HFF-Myc (cell line): Measurements from ENCODE around the gene CD44.

Source experiments
- DNase-seq: peaks from one replicate; pipeline ENCODE4 v3.0.0-alpha.2; 2011; ENCODE audit warnings: low read depth; ENCODE audit errors: extremely low read depth
- H3K4me3 ChIP-seq: replicated peaks from 2 replicates; pipeline ENCODE4 v1.5.1; 2011; ENCODE audit warnings: low read depth, mild to moderate bottlenecking, control low read depth, low read length
- TF ChIP-seq, protein P1 (sequence below): IDR thresholded peaks from 2 replicates; pipeline ENCODE4 v1.5.1; 2012; ENCODE audit warnings: mild to moderate bottlenecking, low read depth, low read length, control low read depth; ENCODE audit errors: missing control alignments

Gene CD44

DNA sequence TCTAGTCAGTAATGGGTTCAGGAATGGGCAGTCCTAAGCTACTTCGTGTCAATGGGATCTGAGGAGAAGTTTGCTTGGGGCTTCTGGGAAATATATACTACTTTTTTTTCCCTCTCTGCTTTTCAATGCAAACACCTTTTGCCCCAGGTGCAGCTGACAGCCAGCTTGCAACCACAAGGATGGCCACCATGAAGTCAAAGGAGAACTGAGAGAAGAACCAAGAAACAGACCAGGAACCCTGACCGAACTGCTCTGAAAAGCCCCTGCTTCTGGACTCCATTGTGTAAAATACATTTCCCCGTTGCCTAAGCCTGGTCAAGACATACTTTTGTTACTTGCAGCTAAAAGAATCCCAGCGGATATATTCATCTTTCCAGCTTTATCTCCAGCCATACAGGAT is 20.1 kb upstream of the CD44 start:
- TF ChIP-seq, protein P1, sequence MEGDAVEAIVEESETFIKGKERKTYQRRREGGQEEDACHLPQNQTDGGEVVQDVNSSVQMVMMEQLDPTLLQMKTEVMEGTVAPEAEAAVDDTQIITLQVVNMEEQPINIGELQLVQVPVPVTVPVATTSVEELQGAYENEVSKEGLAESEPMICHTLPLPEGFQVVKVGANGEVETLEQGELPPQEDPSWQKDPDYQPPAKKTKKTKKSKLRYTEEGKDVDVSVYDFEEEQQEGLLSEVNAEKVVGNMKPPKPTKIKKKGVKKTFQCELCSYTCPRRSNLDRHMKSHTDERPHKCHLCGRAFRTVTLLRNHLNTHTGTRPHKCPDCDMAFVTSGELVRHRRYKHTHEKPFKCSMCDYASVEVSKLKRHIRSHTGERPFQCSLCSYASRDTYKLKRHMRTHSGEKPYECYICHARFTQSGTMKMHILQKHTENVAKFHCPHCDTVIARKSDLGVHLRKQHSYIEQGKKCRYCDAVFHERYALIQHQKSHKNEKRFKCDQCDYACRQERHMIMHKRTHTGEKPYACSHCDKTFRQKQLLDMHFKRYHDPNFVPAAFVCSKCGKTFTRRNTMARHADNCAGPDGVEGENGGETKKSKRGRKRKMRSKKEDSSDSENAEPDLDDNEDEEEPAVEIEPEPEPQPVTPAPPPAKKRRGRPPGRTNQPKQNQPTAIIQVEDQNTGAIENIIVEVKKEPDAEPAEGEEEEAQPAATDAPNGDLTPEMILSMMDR: no peak
- no peak for DNase-seq
- no peak overlapping the region for H3K4me3 ChIP-seq

DNA sequence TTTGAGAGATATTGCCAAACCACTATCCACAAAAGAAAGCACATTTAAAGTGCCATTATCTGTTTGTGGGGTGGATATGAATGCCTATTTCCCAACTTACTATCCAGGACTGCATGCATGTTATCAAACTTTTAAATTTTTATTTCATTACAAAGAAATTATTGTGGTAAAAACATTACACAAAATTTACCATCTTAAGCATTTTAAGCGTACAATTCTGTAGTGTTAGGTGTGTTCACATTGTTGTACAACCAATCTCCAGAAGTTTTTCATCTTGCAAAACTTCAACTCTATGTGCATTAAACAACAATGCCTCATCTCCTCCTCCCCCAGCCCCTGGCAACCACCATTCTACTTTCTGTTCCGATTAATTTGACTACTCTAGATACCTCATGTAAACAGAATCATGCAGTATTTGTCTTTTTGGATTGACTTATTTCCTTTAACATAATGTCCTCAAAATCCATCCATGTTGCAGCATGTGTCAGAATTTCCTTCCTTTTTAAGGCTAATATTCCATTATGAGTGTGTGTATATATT is 17.6 kb upstream of the CD44 start:
- TF ChIP-seq, protein P1: no peak
- H3K4me3 ChIP-seq: no peak overlapping the region
- no peak for DNase-seq

DNA sequence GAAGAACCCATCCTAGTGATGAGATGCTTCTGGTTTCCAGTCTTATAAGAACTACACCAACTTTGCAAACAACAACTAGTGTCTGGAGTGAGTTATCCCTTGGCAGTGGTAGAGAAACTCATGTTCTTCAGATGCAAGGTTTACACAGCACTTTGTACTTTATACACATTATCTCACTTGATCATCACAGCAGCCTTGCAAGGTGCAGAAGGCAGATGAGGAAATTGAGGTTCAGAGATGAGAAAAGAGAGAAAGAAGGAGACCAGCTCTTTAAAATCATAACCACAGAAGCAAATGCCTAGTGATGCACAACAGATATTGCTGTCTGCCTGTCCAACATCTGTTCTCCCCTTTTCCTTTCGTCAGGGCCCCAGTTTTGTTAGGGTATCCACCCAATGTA is 16.7 kb upstream of the CD44 start:
- TF ChIP-seq, protein P1: no peak
- no peak overlapping the region for H3K4me3 ChIP-seq
- no peak for DNase-seq

DNA sequence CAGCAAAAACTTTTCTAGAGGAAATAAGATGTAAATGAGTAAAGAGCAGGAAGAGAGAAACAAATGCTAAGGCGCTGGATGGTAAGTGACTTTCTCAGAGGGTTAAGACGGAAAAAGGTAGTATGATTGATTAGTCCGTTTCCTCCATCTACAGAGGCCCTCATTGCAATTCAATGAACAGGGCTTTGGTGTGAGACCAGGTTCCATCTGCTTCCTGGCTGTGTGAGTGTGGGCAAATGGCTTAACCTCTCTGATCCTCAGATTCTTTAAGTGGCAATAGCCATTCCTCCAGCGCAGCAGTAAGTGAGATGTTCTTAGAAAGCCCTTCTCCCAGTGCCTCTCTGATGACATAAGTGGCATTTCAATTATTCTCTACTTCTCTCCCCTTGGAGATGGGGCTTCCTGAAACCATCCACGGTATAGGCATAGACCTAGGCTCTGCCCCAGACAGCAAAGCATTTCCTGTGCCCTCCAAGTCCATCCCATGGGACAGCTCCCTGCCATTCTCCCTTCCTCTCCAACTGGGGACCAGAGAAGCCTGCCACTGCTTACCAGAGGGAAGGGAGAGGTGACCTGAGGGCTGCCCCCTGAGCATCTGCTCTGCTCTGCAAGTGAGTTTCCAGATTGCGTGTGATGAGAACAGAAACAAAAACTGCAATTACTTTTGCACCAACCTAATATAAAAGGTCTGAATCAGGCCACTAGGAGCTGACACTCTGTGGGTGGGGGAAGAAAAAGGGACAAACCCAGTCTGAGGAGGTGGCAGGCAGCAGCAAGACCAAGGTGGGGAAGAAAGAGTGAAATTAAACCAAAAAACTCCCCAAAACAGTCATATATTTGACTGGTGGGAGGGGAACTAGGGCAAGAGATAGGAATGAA is 12.7 kb upstream of the CD44 start:
- no peak for DNase-seq
- H3K4me3 ChIP-seq: no peak overlapping the region
- TF ChIP-seq, protein P1: no peak

DNA sequence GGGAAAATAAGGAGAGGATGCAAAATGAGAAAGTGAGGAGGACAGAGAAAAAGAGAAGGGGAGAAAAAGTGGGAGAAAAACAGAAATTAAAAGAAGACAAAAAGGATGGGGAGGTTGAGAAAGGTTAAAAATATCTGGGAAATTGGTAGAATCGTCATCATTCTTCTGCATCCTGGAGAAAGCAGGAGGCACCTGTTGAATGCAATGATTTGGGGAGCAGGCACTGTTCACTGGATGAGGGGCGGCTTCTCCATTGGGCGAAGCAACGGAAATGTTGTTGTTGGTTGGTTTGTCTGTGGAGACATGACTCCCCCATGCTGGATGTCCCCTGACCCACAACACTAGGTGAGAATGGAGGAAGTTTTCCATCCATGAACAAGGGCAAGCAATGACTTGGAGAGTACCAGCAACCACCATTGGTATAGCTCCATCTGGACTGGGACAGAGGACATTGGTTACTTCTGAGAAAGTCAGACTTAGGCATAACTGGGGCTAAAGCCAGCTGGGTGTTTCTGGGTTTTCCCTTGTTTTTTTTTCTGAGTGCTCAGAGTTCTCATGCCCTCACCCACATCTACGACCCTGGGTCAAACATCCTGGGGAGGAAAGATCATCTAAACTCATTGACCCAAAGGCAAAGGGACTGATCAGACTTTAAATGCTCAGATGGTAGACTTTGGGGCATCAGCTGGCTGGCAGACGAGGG is 11.9 kb upstream of the CD44 start:
- no peak for DNase-seq
- TF ChIP-seq, protein P1: no peak
- no peak overlapping the region for H3K4me3 ChIP-seq

DNA sequence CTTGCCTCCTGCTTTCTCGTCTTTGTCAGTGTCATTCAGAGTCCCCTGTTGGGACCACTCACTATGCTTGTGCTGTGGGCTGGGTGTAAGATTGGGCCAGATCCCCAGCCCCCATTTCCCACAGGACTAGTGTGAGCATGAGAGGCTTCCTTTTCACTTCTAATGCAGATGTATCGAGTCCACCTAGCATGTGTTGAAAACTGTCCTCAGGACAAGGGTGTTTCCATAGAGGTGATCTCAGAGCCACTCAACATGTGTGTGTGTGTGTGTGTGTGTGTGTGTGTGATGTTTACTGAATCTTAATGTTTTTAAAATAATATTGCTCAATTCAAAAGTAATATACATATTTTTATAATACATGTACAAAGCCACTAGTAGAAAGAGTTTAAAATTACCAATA is 11.4 kb upstream of the CD44 start:
- H3K4me3 ChIP-seq: no peak overlapping the region
- TF ChIP-seq, protein P1: no peak
- DNase-seq: no peak
